ENCODE measurements around the gene INPP5A. TPM values are rescaled to one million over a fixed set of nuclear protein-coding genes. Genes with fewer than 3 reads are reported as not detected.

INPP5A gene
- total RNA-seq, 2 donors from 2014 or later, result 20.7 to 26.7 TPM

GRCh38 chr10:132810141-132810806 is 272.7 kb downstream of the INPP5A start:
- no peaks in the 10 kb centered on the region for H3K4me1 ChIP-seq (ENCODE audit: control insufficient read depth, insufficient read depth, low read length)
- DNase-seq, result peak; percentile 40
- Mint-ChIP-seq H3K9me3 (no peaks in the 10 kb centered on the region), H3K27me3 (ENCODE audit: insufficient read depth) (no peaks in the 10 kb centered on the region), H3K4me3 (no peak overlapping the region), H3K4me1 (no peaks in the 10 kb centered on the region), H3K36me3 (ENCODE audit: low read depth) (no peaks in the 10 kb centered on the region), H3K27ac (no peak overlapping the region)
- no peaks in the 10 kb centered on the region for H3K27me3 ChIP-seq (ENCODE audit: control insufficient read depth, insufficient read depth, low read length, poor library complexity, severe bottlenecking)
- H3K36me3 ChIP-seq (ENCODE audit: control insufficient read depth, insufficient read depth, low read length), result no peaks in the 10 kb centered on the region
- TF ChIP-seq CTCF (conservative IDR thresholded peaks at IDR 0.05), result no peak
- no peak overlapping the region for H3K9ac ChIP-seq (ENCODE audit: extremely low read depth, low read length, poor library complexity, severe bottlenecking)
- no peak overlapping the region for H3K27ac ChIP-seq (ENCODE audit: low read depth, low read length)
- no peak overlapping the region for H3K4me3 ChIP-seq (ENCODE audit: low read length)
- WGBS, 2 experiments (ENCODE audit: insufficient coverage in 1 of 2, insufficient read length in 1 of 2), result 89 to 93% methylated on average over 34 to 39 of the region's 39 CpGs
- no peaks in the 10 kb centered on the region for H3K9me3 ChIP-seq (ENCODE audit: control insufficient read depth, low read length)

GRCh38 chr10:132810807-132811700 is 273.5 kb downstream of the INPP5A start:
- H3K9me3 Mint-ChIP-seq, result no peaks in the 10 kb centered on the region
- Histone ChIP-seq H3K27ac (ENCODE audit: low read depth, low read length) (no peak overlapping the region), H3K36me3 (ENCODE audit: control insufficient read depth, insufficient read depth, low read length) (no peaks in the 10 kb centered on the region), H3K4me3 (ENCODE audit: low read length) (no peak overlapping the region), H3K4me1 (ENCODE audit: control insufficient read depth, insufficient read depth, low read length) (no peaks in the 10 kb centered on the region), H3K9me3 (ENCODE audit: control insufficient read depth, low read length) (no peaks in the 10 kb centered on the region), H3K9ac (ENCODE audit: extremely low read depth, low read length, poor library complexity, severe bottlenecking) (no peak overlapping the region), H3K27me3 (ENCODE audit: control insufficient read depth, insufficient read depth, low read length, poor library complexity, severe bottlenecking) (no peaks in the 10 kb centered on the region)
- H3K4me1 Mint-ChIP-seq, result no peaks in the 10 kb centered on the region
- no peaks in the 10 kb centered on the region for H3K36me3 Mint-ChIP-seq (ENCODE audit: low read depth)
- no peaks in the 10 kb centered on the region for H3K27me3 Mint-ChIP-seq (ENCODE audit: insufficient read depth)
- no peak overlapping the region for H3K27ac Mint-ChIP-seq
- TF ChIP-seq CTCF (conservative IDR thresholded peaks at IDR 0.05), result no peak
- no peak overlapping the region for H3K4me3 Mint-ChIP-seq
- 87 to 88% methylated on average over 24 to 33 of the region's 33 CpGs for WGBS, 2 experiments (ENCODE audit: insufficient coverage in 1 of 2, insufficient read length in 1 of 2)
- DNase-seq, result no peak

- Mint-ChIP-seq H3K36me3 (ENCODE audit: low read depth) (no peaks in the 10 kb centered on the region), H3K4me1 (no peaks in the 10 kb centered on the region)
- no peak overlapping the region for H3K9ac ChIP-seq (ENCODE audit: extremely low read depth, low read length, poor library complexity, severe bottlenecking)
Measured at GRCh38 chr10:132811891-132812481, 274.4 kb downstream of the INPP5A start.

More at GRCh38 chr10:132811891-132812481, 274.4 kb downstream of the INPP5A start:
- H3K27me3 Mint-ChIP-seq (ENCODE audit: insufficient read depth), result peaks cover 3% of the 10 kb centered on the region
- Histone ChIP-seq H3K9me3 (ENCODE audit: control insufficient read depth, low read length) (no peaks in the 10 kb centered on the region), H3K27ac (ENCODE audit: low read depth, low read length) (no peak overlapping the region), H3K27me3 (ENCODE audit: control insufficient read depth, insufficient read depth, low read length, poor library complexity, severe bottlenecking) (no peaks in the 10 kb centered on the region), H3K36me3 (ENCODE audit: control insufficient read depth, insufficient read depth, low read length) (no peaks in the 10 kb centered on the region), H3K4me1 (ENCODE audit: control insufficient read depth, insufficient read depth, low read length) (no peaks in the 10 kb centered on the region), H3K4me3 (ENCODE audit: low read length) (no peak overlapping the region)
- H3K4me3 Mint-ChIP-seq, result no peak overlapping the region
- no peak overlapping the region for H3K27ac Mint-ChIP-seq
- WGBS, 2 experiments (ENCODE audit: insufficient coverage in 1 of 2, insufficient read length in 1 of 2), result 90 to 93% methylated on average over 21 to 26 of the region's 26 CpGs
- no peak for TF ChIP-seq CTCF (conservative IDR thresholded peaks at IDR 0.05)
- DNase-seq, result peak; percentile 24
- no peaks in the 10 kb centered on the region for H3K9me3 Mint-ChIP-seq
